Lung (tissue), 12 donors: ENCODE results near the gene CTSH. TPM values are rescaled to one million over a fixed set of nuclear protein-coding genes. Genes with fewer than 3 reads are reported as not detected.

Source experiments
- ATAC-seq: fragments of 200-7000 bp; cut with Tn5 transposase; one replicate; pipeline ENCODE4 v1.9.1; 2020; ENCODE audit warnings: moderate number of reproducible peaks; ENCODE audit not compliant: insufficient read depth, low FRiP score
- DNase-seq, 3 donors: peaks; one replicate each; pipeline ENCODE4 v3.0.0-alpha.2; 2013 to 2017
- H3K27ac ChIP-seq, 2 donors: one replicate each; pipeline ENCODE4 v1.5.1; 2013; ENCODE audit warnings: mild to moderate bottlenecking in 2 of 2, moderate library complexity in 2 of 2, control low read depth in 1 of 2, inconsistent platforms in 1 of 2, low read depth in 1 of 2, low read length in 1 of 2
- H3K27me3 ChIP-seq, 3 donors: one replicate each; pipeline ENCODE4 v1.5.1; 2013; ENCODE audit warnings: low read length in 2 of 3; ENCODE audit not compliant: control insufficient read depth in 3 of 3, insufficient read depth in 3 of 3
- H3K36me3 ChIP-seq, 4 donors: one replicate each; pipeline ENCODE4 v1.5.1; 2013; ENCODE audit warnings: low read length in 4 of 4, mild to moderate bottlenecking in 1 of 4, moderate library complexity in 1 of 4; ENCODE audit not compliant: control insufficient read depth in 4 of 4, insufficient read depth in 4 of 4
- H3K4me1 ChIP-seq, 5 donors: one replicate each; pipeline ENCODE4 v1.5.1; 2013; ENCODE audit warnings: low read length in 5 of 5, mild to moderate bottlenecking in 2 of 5, moderate library complexity in 1 of 5; ENCODE audit not compliant: control insufficient read depth in 5 of 5, insufficient read depth in 5 of 5
- H3K4me3 ChIP-seq: one replicate; pipeline ENCODE4 v1.5.1; 2013; ENCODE audit warnings: mild to moderate bottlenecking, control low read depth, moderate library complexity
- H3K9ac ChIP-seq, 2 donors: one replicate each; pipeline ENCODE4 v1.5.1; 2013; ENCODE audit warnings: low read length in 2 of 2, control low read depth in 1 of 2; ENCODE audit not compliant: insufficient read depth in 1 of 2
- H3K9me3 ChIP-seq, 4 donors: one replicate each; pipeline ENCODE4 v1.5.1; 2013; ENCODE audit warnings: low read length in 3 of 4, mild to moderate bottlenecking in 1 of 4, moderate library complexity in 1 of 4; ENCODE audit not compliant: control insufficient read depth in 4 of 4, insufficient read depth in 3 of 4
- WGBS, 2 donors: extraction: QIAGEN DNeasy Blood & Tissue Kit; methylation state at CpG; one replicate each; pipeline ENCODE4 v1.1.7; 2013; 5-methylcytosine and 5-hydroxymethylcytosine counted together
- polyA plus RNA-seq, 2 donors: library from polyadenylated mRNA; stranded (reverse); fragments of 200-250 nt; gene quantifications; one replicate each; pipeline ENCODE4 v1.2.1, GENCODE V29; 2013
- total RNA-seq, 2 donors: library from RNA; depleted of rRNA in 1 of 2; stranded (reverse); fragments of >200 nt in 1 of 2; gene quantifications; one replicate each; pipeline ENCODE4 v1.2.1, GENCODE V29; 2014 to 2021
- TF ChIP-seq, protein P1 (sequence below): IDR thresholded peaks from 2 replicates; pipeline ENCODE4 v1.5.1; 2012; ENCODE audit warnings: mild to moderate bottlenecking; ENCODE audit errors: control extremely low read depth, extremely low read depth
- donor health status: control.
- donor health status: control.
- donor health status: Bipolar disorder and iron deficiency.
- donor health status: healthy.
- donor health status: DM: yes; HTN: yes; CAD: no.

CTSH gene
- total and polyA plus RNA-seq, 4 donors = 821 to 1,902 (median 1,209) TPM

- Histone ChIP-seq H3K27me3 (no peaks in the 10 kb centered on the region), H3K27ac (no peak overlapping the region), H3K9me3 (no peaks in the 10 kb centered on the region), H3K4me3 (no peak overlapping the region), H3K9ac (no peak overlapping the region), H3K36me3 (no peaks in the 10 kb centered on the region), H3K4me1 (peaks cover 0 to 5% (median 0%) of the 10 kb centered on the region in 5 donors)
- 83 to 90% methylated on average over 5 of the region's 5 CpGs for WGBS, 2 donors
- DNase-seq (no peak), ATAC-seq (no peak)
- TF ChIP-seq, protein P1, sequence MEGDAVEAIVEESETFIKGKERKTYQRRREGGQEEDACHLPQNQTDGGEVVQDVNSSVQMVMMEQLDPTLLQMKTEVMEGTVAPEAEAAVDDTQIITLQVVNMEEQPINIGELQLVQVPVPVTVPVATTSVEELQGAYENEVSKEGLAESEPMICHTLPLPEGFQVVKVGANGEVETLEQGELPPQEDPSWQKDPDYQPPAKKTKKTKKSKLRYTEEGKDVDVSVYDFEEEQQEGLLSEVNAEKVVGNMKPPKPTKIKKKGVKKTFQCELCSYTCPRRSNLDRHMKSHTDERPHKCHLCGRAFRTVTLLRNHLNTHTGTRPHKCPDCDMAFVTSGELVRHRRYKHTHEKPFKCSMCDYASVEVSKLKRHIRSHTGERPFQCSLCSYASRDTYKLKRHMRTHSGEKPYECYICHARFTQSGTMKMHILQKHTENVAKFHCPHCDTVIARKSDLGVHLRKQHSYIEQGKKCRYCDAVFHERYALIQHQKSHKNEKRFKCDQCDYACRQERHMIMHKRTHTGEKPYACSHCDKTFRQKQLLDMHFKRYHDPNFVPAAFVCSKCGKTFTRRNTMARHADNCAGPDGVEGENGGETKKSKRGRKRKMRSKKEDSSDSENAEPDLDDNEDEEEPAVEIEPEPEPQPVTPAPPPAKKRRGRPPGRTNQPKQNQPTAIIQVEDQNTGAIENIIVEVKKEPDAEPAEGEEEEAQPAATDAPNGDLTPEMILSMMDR = no peak
Observed at GRCh38 chr15:78969687-78970349, 25.0 kb upstream of the CTSH start.

DNA sequence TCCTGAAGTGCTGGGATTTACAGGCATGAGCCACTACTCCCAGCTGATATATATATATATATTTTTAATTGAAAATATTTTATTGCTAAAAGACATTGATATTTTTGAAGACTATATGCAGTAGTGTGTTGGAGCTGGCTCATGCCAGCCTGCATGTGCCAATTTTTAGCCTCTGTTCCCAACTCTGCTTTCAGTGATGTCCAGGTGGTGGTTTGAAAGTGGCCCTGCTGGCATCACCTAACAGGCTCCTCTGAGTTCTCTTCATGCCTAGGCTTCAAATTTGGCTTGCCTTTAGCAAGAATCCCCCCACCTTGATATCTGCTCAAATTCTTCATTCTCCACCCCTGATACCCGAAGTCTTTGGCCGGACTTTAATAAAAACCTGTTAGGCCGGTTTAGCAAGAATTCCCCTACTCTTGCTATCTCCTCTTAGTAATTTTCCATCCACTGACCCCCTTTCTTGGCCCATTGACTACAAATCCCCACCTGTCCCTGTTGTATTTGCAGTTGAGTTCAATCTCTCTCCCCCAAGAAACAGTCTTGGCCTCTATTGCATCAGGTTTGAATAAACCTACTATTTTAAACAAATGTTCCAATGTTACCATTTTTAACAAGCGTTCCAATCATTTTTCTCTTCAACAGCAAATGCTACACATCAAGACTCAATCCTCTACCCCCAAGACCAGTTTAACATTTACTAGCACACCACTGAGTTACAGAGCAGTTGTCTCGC is 23.9 kb upstream of the CTSH start:
- no peak overlapping the region for H3K9ac ChIP-seq
- H3K27me3 ChIP-seq = no peaks in the 10 kb centered on the region
- no peak overlapping the region for H3K27ac ChIP-seq
- H3K4me1 ChIP-seq = peaks cover 0 to 5% (median 0%) of the 10 kb centered on the region in 5 donors
- no peak overlapping the region for H3K4me3 ChIP-seq
- DNase-seq (peak in 2 of 3 donors; percentile 29 to 47), ATAC-seq (no peak)
- 72 to 89% methylated on average over 5 of the region's 5 CpGs for WGBS, 2 donors
- TF ChIP-seq, protein P1 = no peak
- H3K9me3 ChIP-seq = no peaks in the 10 kb centered on the region
- no peaks in the 10 kb centered on the region for H3K36me3 ChIP-seq

GRCh38 chr15:78968114-78968513 is 23.3 kb upstream of the CTSH start:
- H3K27me3 ChIP-seq = no peaks in the 10 kb centered on the region
- no peak overlapping the region for H3K27ac ChIP-seq
- ATAC-seq (no peak), DNase-seq (no peak)
- H3K9me3 ChIP-seq = no peaks in the 10 kb centered on the region
- WGBS, 2 donors = 87 to 95% methylated on average over 2 of the region's 2 CpGs
- H3K4me3 ChIP-seq = no peak overlapping the region
- peaks cover 0 to 5% (median 0%) of the 10 kb centered on the region in 5 donors for H3K4me1 ChIP-seq
- no peak overlapping the region for H3K9ac ChIP-seq
- no peaks in the 10 kb centered on the region for H3K36me3 ChIP-seq
- TF ChIP-seq, protein P1 = no peak
